ENCODE data around the gene COPS2.

DNA sequence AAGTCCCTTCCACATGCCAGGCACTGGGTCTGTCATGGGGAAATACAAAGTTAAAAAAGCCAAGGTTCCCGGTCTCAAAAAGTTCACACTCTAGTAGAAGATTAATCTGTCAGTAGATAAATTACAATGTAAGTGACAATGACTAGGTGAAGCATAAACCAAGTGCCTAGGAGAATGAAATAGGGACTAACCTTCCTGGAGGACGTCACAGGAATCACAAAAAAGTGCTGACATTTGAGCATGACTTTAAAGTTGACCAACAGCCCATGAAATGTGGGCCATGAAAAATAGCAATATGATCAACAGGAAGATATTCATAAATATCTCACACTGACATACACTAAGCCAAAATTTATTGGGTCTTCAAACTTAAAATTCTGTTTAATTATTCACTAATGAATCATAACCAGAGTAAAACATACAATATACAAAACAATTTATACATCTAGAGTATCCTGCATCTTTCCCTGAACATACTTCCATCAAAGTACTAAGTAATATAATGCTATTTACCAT is 20.0 kb downstream of the COPS2 start:
- TF ChIP-seq, protein P1, sequence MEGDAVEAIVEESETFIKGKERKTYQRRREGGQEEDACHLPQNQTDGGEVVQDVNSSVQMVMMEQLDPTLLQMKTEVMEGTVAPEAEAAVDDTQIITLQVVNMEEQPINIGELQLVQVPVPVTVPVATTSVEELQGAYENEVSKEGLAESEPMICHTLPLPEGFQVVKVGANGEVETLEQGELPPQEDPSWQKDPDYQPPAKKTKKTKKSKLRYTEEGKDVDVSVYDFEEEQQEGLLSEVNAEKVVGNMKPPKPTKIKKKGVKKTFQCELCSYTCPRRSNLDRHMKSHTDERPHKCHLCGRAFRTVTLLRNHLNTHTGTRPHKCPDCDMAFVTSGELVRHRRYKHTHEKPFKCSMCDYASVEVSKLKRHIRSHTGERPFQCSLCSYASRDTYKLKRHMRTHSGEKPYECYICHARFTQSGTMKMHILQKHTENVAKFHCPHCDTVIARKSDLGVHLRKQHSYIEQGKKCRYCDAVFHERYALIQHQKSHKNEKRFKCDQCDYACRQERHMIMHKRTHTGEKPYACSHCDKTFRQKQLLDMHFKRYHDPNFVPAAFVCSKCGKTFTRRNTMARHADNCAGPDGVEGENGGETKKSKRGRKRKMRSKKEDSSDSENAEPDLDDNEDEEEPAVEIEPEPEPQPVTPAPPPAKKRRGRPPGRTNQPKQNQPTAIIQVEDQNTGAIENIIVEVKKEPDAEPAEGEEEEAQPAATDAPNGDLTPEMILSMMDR (IDR thresholded peaks at IDR 0.05; ENCODE audit: low read depth, low read length): no peak
- TF ChIP-seq, protein P2, sequence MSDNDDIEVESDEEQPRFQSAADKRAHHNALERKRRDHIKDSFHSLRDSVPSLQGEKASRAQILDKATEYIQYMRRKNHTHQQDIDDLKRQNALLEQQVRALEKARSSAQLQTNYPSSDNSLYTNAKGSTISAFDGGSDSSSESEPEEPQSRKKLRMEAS (IDR thresholded peaks at IDR 0.05; ENCODE audit: low read depth, low read length): no peak
- TF ChIP-seq POLR2A (IDR thresholded peaks at IDR 0.05; ENCODE audit: extremely low read depth, insufficient read length) (no peak), MYC (IDR thresholded peaks at IDR 0.05; ENCODE audit: low read depth, low read length) (no peak)
